Endothelial cell of umbilical vein (primary cell): ENCODE data around the gene SESN2.

Source experiments
- EZH2 ChIP-seq: IDR thresholded peaks from 2 replicates; pipeline ENCODE4 v1.6.1; 2012; ENCODE audit warnings: borderline replicate concordance, low read depth, mild to moderate bottlenecking, moderate library complexity, low read length, inconsistent platforms; ENCODE audit not compliant: severe bottlenecking
- FOS ChIP-seq: IDR thresholded peaks from 2 replicates; pipeline ENCODE4 v1.6.1; 2011; ENCODE audit warnings: mild to moderate bottlenecking, low read length, moderate library complexity, borderline replicate concordance; ENCODE audit not compliant: insufficient read depth
- GATA2 ChIP-seq: IDR thresholded peaks from 2 replicates; pipeline ENCODE4 v1.7.0; 2011; ENCODE audit warnings: low read depth, mild to moderate bottlenecking, moderate library complexity, mixed read lengths, low read length; ENCODE audit not compliant: insufficient read length, insufficient read depth
- JUN ChIP-seq: IDR thresholded peaks from 2 replicates; pipeline ENCODE4 v1.6.1; 2011; ENCODE audit warnings: borderline replicate concordance, low read depth; ENCODE audit not compliant: insufficient read length, insufficient read depth
- MYC ChIP-seq: IDR thresholded peaks from one replicate; pipeline ENCODE4 v1.6.1; 2011; ENCODE audit warnings: mild to moderate bottlenecking, low read depth, low read length
- POLR2A ChIP-seq: IDR thresholded peaks from 2 replicates; pipeline ENCODE4 v1.6.1; 2012; ENCODE audit warnings: low read depth, mild to moderate bottlenecking, control low read depth, low read length
- POLR2AphosphoS5 ChIP-seq: IDR thresholded peaks from 2 replicates; pipeline ENCODE4 v1.6.1; 2012; ENCODE audit warnings: low read depth, mild to moderate bottlenecking, control low read depth, low read length, moderate library complexity; ENCODE audit not compliant: insufficient read depth
- TF ChIP-seq, protein P1 (sequence below), 2 donors: IDR thresholded peaks; 1 replicate in 1 of 2; 2 replicates in 1 of 2; pipeline ENCODE4 v1.5.1; 2011; ENCODE audit warnings: low read length in 2 of 2, mild to moderate bottlenecking in 2 of 2, moderate library complexity in 2 of 2, control low read depth in 1 of 2, inconsistent platforms in 1 of 2, low read depth in 1 of 2; ENCODE audit not compliant: insufficient read depth in 1 of 2; ENCODE audit errors: extremely low read depth in 1 of 2
- TF ChIP-seq, protein P2 (sequence below): IDR thresholded peaks from 2 replicates; pipeline ENCODE4 v1.6.1; 2011; ENCODE audit not compliant: insufficient read depth, insufficient read length

DNA sequence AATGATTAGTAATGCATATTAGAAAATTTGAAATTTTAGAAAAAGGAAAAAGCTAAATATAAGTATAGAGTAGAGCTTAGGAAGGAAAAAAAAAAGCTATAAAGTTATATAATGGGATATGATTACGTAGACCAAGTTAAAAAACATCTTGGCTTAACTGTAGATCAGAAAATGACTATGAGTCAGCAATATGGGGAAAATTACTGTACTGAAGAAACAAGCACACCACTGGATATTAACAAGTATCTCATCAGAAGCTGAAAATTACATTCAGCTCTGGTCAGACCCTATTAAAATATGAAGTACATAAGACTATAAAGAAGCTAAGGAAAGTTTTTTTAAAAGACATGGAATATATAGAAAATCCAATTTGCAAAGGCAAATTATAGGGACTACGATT, 46.0 kb upstream of the SESN2 start:
- TF ChIP-seq, protein P1, sequence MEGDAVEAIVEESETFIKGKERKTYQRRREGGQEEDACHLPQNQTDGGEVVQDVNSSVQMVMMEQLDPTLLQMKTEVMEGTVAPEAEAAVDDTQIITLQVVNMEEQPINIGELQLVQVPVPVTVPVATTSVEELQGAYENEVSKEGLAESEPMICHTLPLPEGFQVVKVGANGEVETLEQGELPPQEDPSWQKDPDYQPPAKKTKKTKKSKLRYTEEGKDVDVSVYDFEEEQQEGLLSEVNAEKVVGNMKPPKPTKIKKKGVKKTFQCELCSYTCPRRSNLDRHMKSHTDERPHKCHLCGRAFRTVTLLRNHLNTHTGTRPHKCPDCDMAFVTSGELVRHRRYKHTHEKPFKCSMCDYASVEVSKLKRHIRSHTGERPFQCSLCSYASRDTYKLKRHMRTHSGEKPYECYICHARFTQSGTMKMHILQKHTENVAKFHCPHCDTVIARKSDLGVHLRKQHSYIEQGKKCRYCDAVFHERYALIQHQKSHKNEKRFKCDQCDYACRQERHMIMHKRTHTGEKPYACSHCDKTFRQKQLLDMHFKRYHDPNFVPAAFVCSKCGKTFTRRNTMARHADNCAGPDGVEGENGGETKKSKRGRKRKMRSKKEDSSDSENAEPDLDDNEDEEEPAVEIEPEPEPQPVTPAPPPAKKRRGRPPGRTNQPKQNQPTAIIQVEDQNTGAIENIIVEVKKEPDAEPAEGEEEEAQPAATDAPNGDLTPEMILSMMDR (IDR thresholded peaks at IDR 0.05; ENCODE audit: extremely low read depth in 1 of 2, insufficient read depth in 1 of 2, low read depth in 1 of 2, low read length in 2 of 2): no peak
- TF ChIP-seq POLR2AphosphoS5 (no peak), EZH2 (no peak), POLR2A (no peak), FOS (no peak), GATA2 (no peak), MYC (no peak), JUN (no peak)
- TF ChIP-seq, protein P2, sequence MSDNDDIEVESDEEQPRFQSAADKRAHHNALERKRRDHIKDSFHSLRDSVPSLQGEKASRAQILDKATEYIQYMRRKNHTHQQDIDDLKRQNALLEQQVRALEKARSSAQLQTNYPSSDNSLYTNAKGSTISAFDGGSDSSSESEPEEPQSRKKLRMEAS: no peak
